HG02642 (cell line): ENCODE results near the gene GCSAM.

ENCODE experiments used
- ATAC-seq: cut with Tn5 transposase; IDR thresholded peaks from one replicate; pipeline ENCODE4 v1.9.1; 2021; ENCODE audit warnings: mild to moderate bottlenecking; ENCODE audit not compliant: unreplicated experiment, poor library complexity

GCSAM gene

GRCh38 chr3:112132975-112133448, at the start of gene GCSAM:
TSS of gene GCSAM (minus strand) at chr3:112133248. CDS start at chr3:112133120, 128 bp downstream.
- ATAC-seq, result peak; percentile 82

- ATAC-seq, result no peak
These were observed 42.6 kb upstream of the GCSAM start for GRCh38 chr3:112175646-112176045.

- no peak for ATAC-seq
These were observed 42.0 kb upstream of the GCSAM start for GRCh38 chr3:112175037-112175436.

GRCh38 chr3:112171144-112171543, 38.1 kb upstream of the GCSAM start:
- ATAC-seq, result no peak

- ATAC-seq, result no peak
These were observed 37.0 kb upstream of the GCSAM start for GRCh38 chr3:112170046-112170445.

- ATAC-seq, result peak; percentile 66
These were observed 34.7 kb upstream of the GCSAM start for GRCh38 chr3:112167758-112168157.

- no peak for ATAC-seq
These were observed 16.1 kb upstream of the GCSAM start for GRCh38 chr3:112149136-112149535.

GRCh38 chr3:112143689-112144088, 10.6 kb upstream of the GCSAM start:
- no peak for ATAC-seq

- no peak for ATAC-seq
These were observed 10.2 kb upstream of the GCSAM start for GRCh38 chr3:112143251-112143650.

- ATAC-seq, result no peak
These were observed 8.2 kb upstream of the GCSAM start for GRCh38 chr3:112141293-112141692.

- ATAC-seq, result no peak
These were observed 7.5 kb upstream of the GCSAM start for GRCh38 chr3:112140584-112140983.

GRCh38 chr3:112138219-112138969, 5.3 kb upstream of the GCSAM start:
- no peak for ATAC-seq

GRCh38 chr3:112137781-112138180, 4.7 kb upstream of the GCSAM start:
- no peak for ATAC-seq

- ATAC-seq, result peak; percentile 21
These were observed 4.1 kb upstream of the GCSAM start for GRCh38 chr3:112136959-112137693.

- no peak for ATAC-seq
These were observed 3.0 kb upstream of the GCSAM start for GRCh38 chr3:112136046-112136445.

GRCh38 chr3:112134335-112135124, 1.5 kb upstream of the GCSAM start:
- no peak for ATAC-seq

- no peak for ATAC-seq
These were observed 732 bp upstream of the GCSAM start for GRCh38 chr3:112133626-112134334.

GRCh38 chr3:112132554-112132953, 494 bp downstream of the GCSAM start:
- peak; percentile 3 for ATAC-seq

- ATAC-seq, result no peak
These were observed 960 bp downstream of the GCSAM start for GRCh38 chr3:112132088-112132487.

GRCh38 chr3:112131111-112131510, 1.9 kb downstream of the GCSAM start:
- ATAC-seq, result no peak
